ENCODE data around the gene KIF16B.
A peak's percentile ranks its signal among the peaks of the same experiment; 100 is the strongest.
"Not testable (repeated sequence)": the region's sequence is repeated elsewhere in the genome, so short reads cannot be mapped to it uniquely, and the experiment has no call there.

Gene KIF16B

DNA sequence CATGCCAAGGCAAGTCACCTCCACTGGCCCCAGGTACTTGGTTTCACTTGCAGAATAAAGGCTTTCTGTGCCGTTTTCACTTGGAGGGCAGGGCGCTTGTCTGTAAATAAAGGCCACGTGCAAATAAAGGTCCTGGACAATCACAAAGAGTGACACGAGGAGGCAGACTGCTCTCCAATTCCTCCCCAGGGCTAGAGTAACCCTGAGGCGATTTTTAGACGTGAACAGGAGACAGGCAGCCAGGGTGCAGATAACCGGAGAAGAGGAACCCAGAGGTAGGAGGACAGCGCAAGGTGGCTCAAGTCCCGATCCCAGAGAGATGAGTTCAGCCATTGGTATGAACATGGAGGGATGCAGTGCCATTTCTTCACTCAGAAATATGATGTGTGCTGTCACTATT, 327.4 kb downstream of the KIF16B start:
- Mint-ChIP-seq H3K27ac (no peak overlapping the region), H3K4me3 (no peak overlapping the region), H3K36me3 (no peaks in the 10 kb centered on the region), H3K9me3 (peaks cover 3% of the 10 kb centered on the region), H3K4me1 (peaks cover 6% of the 10 kb centered on the region), H3K27me3 (no peaks in the 10 kb centered on the region)
- ATAC-seq = no peak

DNA sequence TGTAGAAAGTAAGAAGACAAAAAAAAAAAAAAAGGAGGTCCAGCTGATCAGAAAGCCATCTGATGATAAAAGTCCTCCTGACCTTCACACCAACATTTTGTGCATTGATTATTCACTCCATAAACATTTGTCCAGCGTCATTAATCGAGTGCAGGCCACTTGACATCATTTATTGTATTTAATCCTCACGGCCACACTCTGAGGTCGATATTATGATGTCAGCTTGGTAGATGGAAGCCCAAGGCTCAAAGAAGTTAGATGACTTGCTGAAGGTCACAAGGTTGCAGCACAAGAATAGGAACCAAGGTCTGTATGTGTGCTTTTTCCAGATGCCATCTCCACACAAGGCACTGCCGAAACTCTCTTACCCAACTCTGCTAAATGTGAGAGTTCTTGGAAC, 328.4 kb downstream of the KIF16B start:
- Mint-ChIP-seq H3K4me1 (peaks cover 6% of the 10 kb centered on the region), H3K9me3 (peaks cover 6% of the 10 kb centered on the region), H3K4me3 (no peak overlapping the region), H3K27ac (no peak overlapping the region), H3K36me3 (peaks cover 4% of the 10 kb centered on the region), H3K27me3 (no peaks in the 10 kb centered on the region)
- ATAC-seq = no peak

DNA sequence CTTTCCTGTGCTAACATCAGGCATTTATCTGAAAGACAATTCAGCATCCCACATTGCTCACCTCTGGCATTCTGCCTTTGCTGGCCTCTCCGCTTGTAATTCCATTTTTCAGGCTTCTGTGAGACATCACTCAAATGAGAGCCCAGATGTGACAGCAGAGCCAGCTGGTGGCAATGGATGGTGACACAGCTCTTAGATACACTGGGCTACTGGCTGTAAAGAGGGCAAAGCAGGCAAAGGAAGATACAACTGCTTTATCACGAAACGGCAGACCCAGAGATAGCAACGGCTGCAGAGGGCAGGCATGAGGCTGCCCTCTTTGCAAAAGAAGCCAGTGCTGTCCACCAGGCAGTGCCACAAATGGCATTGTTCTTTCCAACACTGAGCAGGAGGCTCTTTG, 329.8 kb downstream of the KIF16B start:
- no peaks in the 10 kb centered on the region for H3K27me3 Mint-ChIP-seq
- no peak overlapping the region for H3K27ac Mint-ChIP-seq
- no peak for ATAC-seq
- peaks cover 12% of the 10 kb centered on the region for H3K9me3 Mint-ChIP-seq
- H3K4me1 Mint-ChIP-seq = peaks cover 6% of the 10 kb centered on the region
- H3K36me3 Mint-ChIP-seq = peaks cover 16% of the 10 kb centered on the region
- H3K4me3 Mint-ChIP-seq = no peak overlapping the region

DNA sequence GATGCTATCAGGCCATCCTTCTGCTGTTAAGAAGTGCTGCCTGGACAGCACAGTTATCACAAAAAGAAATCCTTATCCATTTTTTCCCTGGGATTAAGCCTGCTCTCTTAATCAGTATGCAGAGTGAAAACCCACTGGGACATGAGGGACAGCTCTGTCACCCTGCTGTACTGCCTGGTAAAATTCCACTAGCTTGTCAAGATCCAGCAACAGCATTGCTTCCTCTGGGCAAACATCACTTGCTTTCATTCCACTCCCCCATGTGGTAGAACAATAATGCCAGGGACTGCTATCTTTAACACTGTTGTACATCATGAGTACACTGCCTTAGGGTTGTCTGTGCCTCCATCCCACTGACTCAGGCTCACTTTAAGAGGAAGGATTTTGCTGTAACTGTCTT, 331.3 kb downstream of the KIF16B start:
- H3K36me3 Mint-ChIP-seq = peaks cover 20% of the 10 kb centered on the region
- H3K27me3 Mint-ChIP-seq = no peaks in the 10 kb centered on the region
- H3K9me3 Mint-ChIP-seq = peaks cover 19% of the 10 kb centered on the region
- ATAC-seq = peak; percentile 67
- peak overlapping the region; percentile 0 for H3K27ac Mint-ChIP-seq
- H3K4me3 Mint-ChIP-seq = no peak overlapping the region
- peaks cover 6% of the 10 kb centered on the region for H3K4me1 Mint-ChIP-seq

DNA sequence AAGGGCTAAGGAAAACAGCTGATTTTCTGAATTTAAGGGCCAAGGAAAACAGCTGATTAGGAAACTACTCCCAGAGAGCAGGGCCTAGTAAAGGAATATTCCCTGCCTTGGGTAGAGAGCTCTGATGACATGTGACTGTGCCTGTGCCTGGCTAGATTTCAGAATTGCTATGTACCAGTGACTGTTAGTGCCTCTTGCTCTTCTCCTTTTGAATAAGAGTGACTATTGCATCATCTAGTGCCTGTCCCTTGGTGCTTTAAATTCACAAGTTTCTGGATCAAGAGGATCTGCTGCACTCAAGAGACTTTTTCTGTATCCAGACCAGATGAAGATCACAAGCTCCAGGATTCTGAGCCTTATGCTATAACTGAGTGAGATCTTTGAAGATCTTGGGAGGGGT, 332.9 kb downstream of the KIF16B start:
- H3K27me3 Mint-ChIP-seq = no peaks in the 10 kb centered on the region
- H3K4me1 Mint-ChIP-seq = peaks cover 6% of the 10 kb centered on the region
- H3K27ac Mint-ChIP-seq = no peak overlapping the region
- peaks cover 19% of the 10 kb centered on the region for H3K9me3 Mint-ChIP-seq
- H3K36me3 Mint-ChIP-seq = peaks cover 20% of the 10 kb centered on the region
- ATAC-seq = no peak
- H3K4me3 Mint-ChIP-seq = no peak overlapping the region

DNA sequence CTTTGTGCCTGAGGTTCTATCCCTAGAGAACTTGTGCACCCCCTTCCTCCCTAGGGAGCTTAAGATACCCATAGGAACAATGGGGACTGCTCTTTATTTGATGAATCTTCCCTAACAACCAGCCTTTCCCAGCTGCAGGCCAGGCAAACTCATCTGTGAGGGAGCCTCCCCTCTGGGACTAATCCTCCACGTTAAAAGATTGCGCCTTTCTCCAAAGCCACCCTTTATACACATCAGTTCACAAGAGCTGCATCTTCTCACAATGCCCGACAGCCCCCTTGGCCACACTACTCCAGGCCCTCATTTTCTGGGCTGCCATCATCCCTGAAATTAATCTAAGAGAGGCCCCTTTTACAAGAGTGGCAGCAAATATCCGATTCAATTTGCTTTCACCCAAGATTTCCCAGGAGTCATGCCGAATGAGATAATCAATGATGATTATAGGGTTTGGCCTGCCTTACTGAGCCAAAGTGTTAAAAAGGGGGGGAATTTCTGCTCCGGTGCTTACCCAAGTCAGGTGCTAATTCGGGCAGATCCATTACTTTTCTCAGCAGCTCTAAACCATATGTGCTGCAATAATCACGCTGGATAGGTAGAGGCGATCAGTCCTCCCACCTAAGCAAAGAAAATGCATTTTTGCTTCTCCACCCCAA, 336.5 kb downstream of the KIF16B start:
- H3K4me1 Mint-ChIP-seq = no peaks in the 10 kb centered on the region

DNA sequence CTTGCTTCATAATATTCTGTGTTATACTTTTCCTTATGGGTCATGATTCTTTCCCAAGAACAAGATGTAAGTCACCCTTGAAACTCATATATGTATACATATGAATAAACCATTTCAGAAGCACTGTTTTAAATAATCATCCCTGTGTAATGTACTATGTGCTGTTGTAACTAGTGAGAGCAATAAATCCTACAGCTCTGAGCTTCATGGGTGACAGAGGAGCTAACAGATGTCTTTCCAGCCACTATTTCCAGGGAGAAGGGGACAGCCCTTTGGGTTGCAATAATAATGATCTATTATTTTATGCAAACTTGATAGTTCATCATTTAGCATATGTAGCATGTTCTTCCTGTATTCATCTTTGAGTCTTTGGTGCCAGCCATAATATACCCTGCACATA, 342.8 kb downstream of the KIF16B start:
- ATAC-seq = no peak
- Mint-ChIP-seq H3K36me3 (no peaks in the 10 kb centered on the region), H3K4me1 (no peaks in the 10 kb centered on the region), H3K27ac (no peak overlapping the region), H3K4me3 (no peak overlapping the region), H3K27me3 (peaks cover 8% of the 10 kb centered on the region), H3K9me3 (no peaks in the 10 kb centered on the region)

More for the DNA sequence above, 336.5 kb downstream of the KIF16B start:
- Mint-ChIP-seq H3K27ac (no peak overlapping the region), H3K36me3 (peaks cover 20% of the 10 kb centered on the region), H3K9me3 (peaks cover 19% of the 10 kb centered on the region), H3K27me3 (peaks cover 6% of the 10 kb centered on the region), H3K4me3 (no peak overlapping the region)
- no peak for ATAC-seq

DNA sequence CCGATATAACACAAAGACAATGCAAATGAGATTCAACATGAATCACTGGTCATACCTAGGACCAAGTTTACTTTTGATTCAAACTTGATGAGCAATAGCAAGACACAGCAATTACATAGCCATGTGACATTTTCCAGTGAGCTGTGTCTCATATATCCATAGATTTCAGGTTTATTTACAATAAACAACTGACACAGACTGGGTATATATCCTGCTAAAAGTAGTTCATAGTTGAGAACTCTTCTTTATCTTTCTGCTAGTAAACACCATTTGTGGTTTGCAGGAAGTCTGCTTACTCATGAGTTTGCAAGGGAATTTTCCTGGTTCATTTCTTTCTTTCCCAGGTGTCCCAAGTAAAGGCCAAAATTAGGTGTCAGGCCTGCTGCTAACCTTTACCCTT, 343.4 kb downstream of the KIF16B start:
- ATAC-seq = no peak
- Mint-ChIP-seq H3K4me3 (no peak overlapping the region), H3K36me3 (no peaks in the 10 kb centered on the region)

DNA sequence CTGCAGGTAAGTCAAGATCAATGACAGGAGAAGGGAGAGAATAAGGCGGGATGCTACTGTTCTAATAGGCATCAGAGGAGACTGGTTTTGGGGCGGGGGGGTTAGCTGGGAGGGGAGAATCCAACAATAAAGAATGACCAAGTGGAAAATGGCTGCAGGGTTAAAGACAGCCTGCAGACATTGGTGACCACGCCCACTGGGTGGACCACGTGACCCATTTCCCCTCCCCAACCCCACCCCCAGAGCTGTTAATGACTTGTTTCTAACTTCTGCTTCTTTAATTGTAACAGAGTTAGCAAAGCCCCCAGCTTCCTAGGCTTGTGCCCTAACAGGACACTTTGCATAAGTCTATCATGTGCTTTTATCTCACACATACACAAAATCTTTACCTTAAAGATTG, 344.5 kb downstream of the KIF16B start:
- H3K4me1 Mint-ChIP-seq = no peaks in the 10 kb centered on the region
- no peaks in the 10 kb centered on the region for H3K9me3 Mint-ChIP-seq
- ATAC-seq = no peak
- no peak overlapping the region for H3K27ac Mint-ChIP-seq
- H3K36me3 Mint-ChIP-seq = no peaks in the 10 kb centered on the region
- H3K27me3 Mint-ChIP-seq = peaks cover 8% of the 10 kb centered on the region
- H3K4me3 Mint-ChIP-seq = no peak overlapping the region

More for the DNA sequence above, 343.4 kb downstream of the KIF16B start:
- H3K27ac Mint-ChIP-seq = no peak overlapping the region
- no peaks in the 10 kb centered on the region for H3K9me3 Mint-ChIP-seq
- no peaks in the 10 kb centered on the region for H3K4me1 Mint-ChIP-seq
- H3K27me3 Mint-ChIP-seq = peaks cover 8% of the 10 kb centered on the region

DNA sequence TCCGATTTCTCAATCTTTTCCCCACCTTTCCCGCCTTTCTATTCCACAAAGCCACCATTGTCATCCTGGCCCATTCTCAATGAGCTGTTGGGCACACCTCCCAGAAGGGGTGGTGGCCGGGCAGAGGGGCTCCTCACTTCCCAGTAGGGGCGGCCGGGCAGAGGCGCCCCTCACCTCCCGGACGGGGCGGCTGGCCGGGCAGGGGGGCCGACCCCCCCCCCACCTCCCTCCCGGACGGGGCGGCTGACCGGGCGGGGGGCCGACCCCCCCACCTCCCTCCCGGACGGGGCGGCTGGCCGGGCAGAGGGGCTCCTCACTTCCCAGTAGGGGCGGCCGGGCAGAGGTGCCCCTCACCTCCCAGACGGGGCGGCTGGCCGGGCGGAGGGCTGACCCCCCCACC, 346.3 kb downstream of the KIF16B start:
- H3K4me3 Mint-ChIP-seq, H3K4me1 Mint-ChIP-seq, H3K36me3 Mint-ChIP-seq, H3K27ac Mint-ChIP-seq, H3K27me3 Mint-ChIP-seq, H3K9me3 Mint-ChIP-seq, ATAC-seq: not testable (repeated sequence)

DNA sequence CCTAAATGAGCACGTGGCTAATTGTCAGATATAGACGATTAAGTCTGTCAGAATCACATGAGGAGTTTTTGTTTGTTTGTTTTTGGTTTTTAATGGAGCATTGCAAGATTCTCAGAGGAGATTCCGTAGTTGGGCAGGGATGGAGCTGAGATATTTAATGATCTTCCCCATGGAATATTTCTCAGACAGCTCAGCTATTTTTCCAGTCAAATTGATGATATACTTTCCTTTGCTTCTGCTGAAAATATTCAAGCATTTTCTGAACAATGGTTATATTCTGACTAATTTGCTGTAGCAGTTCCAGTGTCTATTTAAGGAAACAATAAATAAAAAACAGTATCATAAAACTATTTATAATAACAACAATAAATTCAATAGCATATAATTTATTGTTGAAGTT, 348.4 kb downstream of the KIF16B start:
- no peak overlapping the region for H3K4me3 Mint-ChIP-seq
- H3K9me3 Mint-ChIP-seq = peaks cover 3% of the 10 kb centered on the region
- ATAC-seq = no peak
- H3K27ac Mint-ChIP-seq = no peak overlapping the region
- no peaks in the 10 kb centered on the region for H3K4me1 Mint-ChIP-seq
- no peaks in the 10 kb centered on the region for H3K36me3 Mint-ChIP-seq
- H3K27me3 Mint-ChIP-seq = no peaks in the 10 kb centered on the region

DNA sequence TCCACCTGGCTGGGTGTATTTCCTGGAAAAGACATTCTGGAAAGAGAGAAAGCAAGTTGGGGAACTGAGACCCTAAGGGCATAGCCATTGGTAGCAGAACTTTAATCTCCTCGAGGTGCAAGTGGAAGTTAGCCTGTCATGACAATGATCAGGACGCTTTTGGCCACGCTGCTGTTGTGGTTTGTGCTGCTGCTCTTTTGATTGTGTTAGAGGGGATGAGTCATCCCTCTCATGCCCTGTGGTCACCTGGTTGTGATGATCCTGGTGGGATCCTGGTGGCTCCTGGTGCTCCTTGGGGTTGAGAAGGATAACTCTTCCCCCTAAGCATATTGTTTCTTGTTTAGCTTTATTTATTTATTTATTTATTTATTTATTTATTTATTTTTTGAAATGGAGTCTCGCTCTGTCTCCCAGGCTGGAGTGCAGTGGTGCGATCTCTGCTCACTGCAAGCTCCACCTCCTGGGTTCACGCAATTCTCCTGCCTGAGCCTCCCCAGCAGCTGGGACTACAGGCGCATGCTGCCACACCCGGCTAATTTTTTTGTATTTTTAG, 350.3 kb downstream of the KIF16B start:
- Mint-ChIP-seq H3K27me3 (no peaks in the 10 kb centered on the region), H3K4me1 (no peaks in the 10 kb centered on the region), H3K9me3 (peaks cover 3% of the 10 kb centered on the region), H3K36me3 (no peaks in the 10 kb centered on the region), H3K4me3 (no peak overlapping the region), H3K27ac (no peak overlapping the region)
- no peak for ATAC-seq

Measured in stimulated activated memory B cell treated with anti-CD40 and anti-IgM and Interleukin-4, amounts not matched to agents 10 μg/mL and 1 μg/mL and 100 μg/mL, for 72 hours (primary cell).